ENCODE data around the gene ARHGAP10.
"Not testable (repeated sequence)": the region's sequence is repeated elsewhere in the genome, so short reads cannot be mapped to it uniquely, and the experiment has no call there.

ARHGAP10 gene

GRCh38 chr4:148079961-148080360 is 348.1 kb downstream of the ARHGAP10 start:
- no peak overlapping the region for H3K4me3 ChIP-seq (ENCODE audit: low read depth, low read length)
- no peak for TF ChIP-seq CTCF (conservative IDR thresholded peaks at IDR 0.05; ENCODE audit: low read depth, low read length)
- DNase-seq (ENCODE audit: low read depth) = no peak

- H3K4me3 ChIP-seq (ENCODE audit: low read depth, low read length) = no peak overlapping the region
- no peak for TF ChIP-seq CTCF (conservative IDR thresholded peaks at IDR 0.05; ENCODE audit: low read depth, low read length)
- no peak for DNase-seq (ENCODE audit: low read depth)
Observed at GRCh38 chr4:148081267-148081666, 349.4 kb downstream of the ARHGAP10 start.

GRCh38 chr4:148081745-148082144 is 349.9 kb downstream of the ARHGAP10 start:
- no peak for TF ChIP-seq CTCF (conservative IDR thresholded peaks at IDR 0.05; ENCODE audit: low read depth, low read length)
- H3K4me3 ChIP-seq (ENCODE audit: low read depth, low read length) = no peak overlapping the region
- no peak for DNase-seq (ENCODE audit: low read depth)

- DNase-seq (ENCODE audit: low read depth); H3K4me3 ChIP-seq (ENCODE audit: low read depth, low read length): not testable (repeated sequence)
Observed at GRCh38 chr4:148083073-148083472, 351.2 kb downstream of the ARHGAP10 start.

GRCh38 chr4:148089624-148090023 is 357.7 kb downstream of the ARHGAP10 start:
- H3K4me3 ChIP-seq (ENCODE audit: low read depth, low read length) = no peak overlapping the region
- no peak for TF ChIP-seq CTCF (conservative IDR thresholded peaks at IDR 0.05; ENCODE audit: low read depth, low read length)
- no peak for DNase-seq (ENCODE audit: low read depth)

GRCh38 chr4:148090029-148090428 is 358.1 kb downstream of the ARHGAP10 start:
- no peak for DNase-seq (ENCODE audit: low read depth)
- TF ChIP-seq CTCF (conservative IDR thresholded peaks at IDR 0.05; ENCODE audit: low read depth, low read length) = no peak
- no peak overlapping the region for H3K4me3 ChIP-seq (ENCODE audit: low read depth, low read length)

GRCh38 chr4:148090503-148091476 is 358.9 kb downstream of the ARHGAP10 start:
- no peak for DNase-seq (ENCODE audit: low read depth)
- H3K4me3 ChIP-seq (ENCODE audit: low read depth, low read length) = no peak overlapping the region
- TF ChIP-seq CTCF (conservative IDR thresholded peaks at IDR 0.05; ENCODE audit: low read depth, low read length) = no peak

Data from choroid plexus epithelial cell (primary cell).